T-helper 2 cell treated with Interferon-gamma antibody and Interleukin-4, amounts not matched to agents 100 ng/mL and 5 ng/mL, for 36 hours (primary cell): ENCODE results near the gene SMARCC2. TPM values are rescaled to one million over a fixed set of nuclear protein-coding genes. Genes with fewer than 3 reads are reported as not detected.

Experiments used
- intact Hi-C: fragments of 100-400 bp; cut with micrococcal nuclease; formaldehyde crosslinking; loops from one replicate; pipeline ENCODE4 v1.15.1; 2023
- total RNA-seq: library from RNA; stranded (reverse); gene quantifications from 2 replicates; pipeline ENCODE4 v1.2.3, GENCODE V29; 2022

SMARCC2 gene
- total RNA-seq, 1 donor from 2014 or later: 136 TPM

- intact Hi-C loops: loop anchor here (1.0 to 5.0 kb wide), 6 partner anchors 24 to 509 kb away; partner anchors contain the start of genes COQ10A, CS, MYL6B and TIMELESS
These were observed 61.2 kb downstream of the SMARCC2 start, which contains the start of gene ESYT1 for GRCh38 chr12:56127888-56128669. TSS of gene ESYT1 (plus strand) at chr12:56128267. CDS start at chr12:56128320, 53 bp downstream.

DNA sequence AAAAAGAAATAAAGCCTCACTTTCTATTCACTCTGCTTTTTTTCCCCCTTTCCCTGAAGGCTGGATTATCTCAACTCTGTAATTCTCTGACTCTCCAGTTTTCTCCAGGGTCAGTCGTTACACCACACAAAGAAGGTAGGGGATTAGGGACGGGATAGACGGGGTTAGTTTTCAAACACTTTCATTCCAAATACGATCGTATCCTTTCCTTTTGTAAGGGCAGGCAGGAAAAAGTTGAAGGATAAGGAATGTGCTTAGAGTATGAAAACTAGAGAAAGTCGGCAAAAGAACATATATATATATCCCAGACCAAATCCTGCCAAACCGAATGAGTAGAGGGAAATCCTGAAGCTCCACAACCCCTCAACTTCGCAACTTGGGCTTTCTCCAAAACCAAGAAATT is 61.8 kb downstream of the SMARCC2 start:
- intact Hi-C loops: loop anchor here (2.0 to 5.0 kb wide), 2 partner anchors 173 to 320 kb away; partner anchors contain the start of genes CS and TIMELESS

DNA sequence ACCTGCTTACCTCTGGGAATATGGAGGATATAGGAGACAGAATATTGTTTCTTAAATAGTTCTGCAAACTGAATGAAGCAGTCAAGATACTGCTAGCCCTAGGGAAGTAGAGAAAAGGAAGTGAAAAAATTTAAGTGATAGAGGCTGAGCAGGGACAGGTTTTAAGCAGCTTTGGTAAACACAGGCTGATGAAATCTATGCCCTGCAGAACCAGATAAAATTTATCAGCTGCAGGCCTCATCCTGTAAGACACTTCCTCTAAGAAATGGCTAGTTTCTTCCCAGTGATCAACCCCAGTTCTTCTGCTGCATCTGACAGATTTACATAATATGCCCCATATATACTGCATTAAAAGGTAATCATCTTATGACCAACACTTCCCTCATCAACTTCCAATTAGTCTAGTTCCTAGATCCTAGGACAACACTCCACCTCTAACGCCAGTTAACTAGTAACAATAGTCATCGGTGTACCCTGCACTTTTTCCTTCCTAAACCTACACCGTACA is 62.5 kb downstream of the SMARCC2 start:
- intact Hi-C loops: loop anchor here (1.0 to 5.0 kb wide), 5 partner anchors 8 to 321 kb away; partner anchors contain the start of genes CS, SMARCC2, TIMELESS and ZC3H10

GRCh38 chr12:56124133-56124532 is 65.2 kb downstream of the SMARCC2 start:
- intact Hi-C loops: no loop called here

DNA sequence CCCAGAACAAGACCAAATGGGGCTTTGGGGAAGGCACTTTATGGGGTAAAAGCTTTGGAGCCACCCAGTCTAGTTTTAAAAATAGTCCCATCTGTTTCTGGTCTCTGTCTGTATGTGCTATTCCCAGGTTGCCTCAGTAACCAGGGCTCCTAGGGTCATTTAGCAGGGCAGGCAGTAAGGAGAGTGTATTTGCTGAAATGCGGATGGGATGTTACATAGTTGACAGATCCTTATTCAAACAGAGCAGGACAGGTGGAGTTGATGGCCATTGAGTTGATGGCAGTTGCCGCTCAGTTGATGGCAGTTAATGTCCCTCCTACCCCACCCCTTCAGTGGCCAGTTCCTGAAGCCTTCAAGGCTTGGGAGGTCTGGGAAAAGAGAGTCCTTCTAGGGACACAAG is 66.6 kb downstream of the SMARCC2 start:
- intact Hi-C loops: no loop called here

- intact Hi-C loops: no loop called here
These were observed 67.9 kb downstream of the SMARCC2 start for GRCh38 chr12:56121204-56121870.

DNA sequence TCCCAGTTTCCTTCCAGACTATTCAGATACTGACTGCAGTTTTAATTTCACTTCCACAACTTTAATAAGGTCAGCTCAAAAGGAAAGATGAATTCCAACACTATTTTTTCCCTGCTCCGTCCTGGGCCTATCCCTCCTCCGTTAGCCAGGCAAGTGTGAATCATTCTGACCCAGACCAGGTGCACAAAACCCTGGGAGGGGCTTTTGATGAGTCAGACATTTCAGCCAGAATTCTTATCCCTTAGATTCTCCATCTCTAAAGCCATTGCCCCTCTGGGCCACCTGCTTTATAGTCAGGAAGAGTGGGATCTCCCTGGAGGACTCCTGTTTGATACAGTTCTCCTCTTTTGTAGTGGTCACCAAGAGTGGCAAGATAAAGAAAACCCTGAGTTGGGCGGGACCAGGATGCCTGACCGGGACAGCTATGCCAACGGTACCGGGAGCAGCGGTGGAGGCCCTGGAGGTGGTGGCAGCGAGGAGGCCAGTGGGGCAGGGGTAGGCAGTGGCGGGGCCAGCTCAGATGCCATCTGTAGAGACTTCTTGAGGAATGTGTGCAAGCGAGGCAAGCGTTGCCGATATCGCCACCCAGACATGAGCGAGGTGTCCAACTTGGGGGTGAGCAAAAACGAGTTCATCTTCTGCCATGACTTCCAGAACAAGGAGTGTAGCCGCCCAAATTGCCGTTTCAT is 69.0 kb downstream of the SMARCC2 start:
- intact Hi-C loops: no loop called here

- intact Hi-C loops: loop anchor here (1.0 to 5.0 kb wide), 7 partner anchors 105 to 568 kb away; partner anchors contain the start of genes ANKRD52, COQ10A, NABP2 and ORMDL2
These were observed 69.9 kb downstream of the SMARCC2 start for GRCh38 chr12:56119361-56119796.

GRCh38 chr12:56118688-56119357 is 70.5 kb downstream of the SMARCC2 start:
- intact Hi-C loops: loop anchor here (1.0 to 5.0 kb wide), 14 partner anchors 7 to 568 kb away; partner anchors contain the start of genes ANKRD52, COQ10A, CS and MYL6B

GRCh38 chr12:56117778-56118687 is 71.2 kb downstream of the SMARCC2 start, which contains the start of gene ZC3H10:
TSS of gene ZC3H10 (plus strand) at chr12:56118266. CDS start at chr12:56120563, 2,297 bp downstream.
- intact Hi-C loops: loop anchor here (1.0 to 5.0 kb wide), 14 partner anchors 8 to 569 kb away; partner anchors contain the start of genes ANKRD52, COQ10A, CS and MYL6B

- intact Hi-C loops: loop anchor here (2.0 to 5.0 kb wide), 4 partner anchors 144 to 570 kb away; partner anchors contain the start of genes ORMDL2, PTGES3 and SARNP
These were observed 72.1 kb downstream of the SMARCC2 start for GRCh38 chr12:56117082-56117706.

GRCh38 chr12:56116267-56117081 is 72.8 kb downstream of the SMARCC2 start, which contains the start of gene RPL41:
TSS of gene RPL41 (plus strand) at chr12:56116633.
- intact Hi-C loops: loop anchor here (1.0 to 5.0 kb wide), 7 partner anchors 69 to 571 kb away; partner anchors contain the start of genes ORMDL2, PTGES3, RPS26 and SARNP

DNA sequence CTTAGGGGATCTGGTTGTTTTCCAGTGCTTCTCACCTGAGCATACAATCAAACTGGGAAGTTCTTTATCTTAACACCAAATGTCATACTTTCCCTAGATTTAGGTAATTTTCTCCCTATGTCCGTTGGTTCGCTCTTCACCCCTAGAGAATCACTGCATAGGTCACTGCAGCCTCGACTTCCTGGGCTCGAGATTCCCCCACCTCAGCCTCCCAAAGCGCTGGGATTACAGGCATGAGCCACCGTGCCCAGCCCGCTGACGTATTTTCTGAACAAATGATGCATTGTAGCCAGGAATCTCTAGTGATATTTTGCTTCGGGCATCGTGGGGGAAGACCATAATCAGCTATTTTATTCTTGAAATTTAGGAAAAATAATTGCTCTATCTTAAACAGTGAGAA is 74.0 kb downstream of the SMARCC2 start:
- intact Hi-C loops: loop anchor here (5.0 kb wide), 3 partner anchors 298 to 572 kb away; partner anchors contain the start of genes ORMDL2, PTGES3 and SARNP

DNA sequence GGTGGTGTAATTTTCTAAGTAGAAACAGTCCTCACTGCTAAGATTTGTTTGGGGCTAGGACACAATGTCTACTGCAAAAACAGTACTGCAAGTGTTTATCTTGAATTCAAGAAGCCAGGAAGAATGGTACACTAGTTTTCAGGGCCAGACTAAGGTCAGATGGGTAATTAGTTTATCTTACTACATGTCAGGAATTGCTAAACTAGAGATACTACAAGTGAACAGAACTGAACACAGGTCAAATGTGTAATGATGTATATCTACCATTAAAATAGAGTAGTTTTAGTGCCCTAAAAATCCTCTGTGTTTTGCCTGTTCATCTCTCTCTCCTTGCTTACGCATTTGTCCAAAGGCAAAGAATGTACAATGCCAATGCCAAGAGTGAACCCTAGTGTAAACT is 75.2 kb downstream of the SMARCC2 start:
- intact Hi-C loops: no loop called here
